Measurements from ENCODE around the gene ZNF221. TPM values are rescaled to one million over a fixed set of nuclear protein-coding genes. Genes with fewer than 3 reads are reported as not detected.

The ZNF221 gene
- total and polyA plus RNA-seq, 9 of the 15 experiments (the other 6 are each of a cell fraction or from before 2014, with no cell fraction given), result 0.32 to 1.4 (median 0.45) TPM

- H3K9me3 ChIP-seq (replicated peaks; ENCODE audit: control insufficient read depth, insufficient read depth, low read depth, low read length), result 0 out of 2 replicates have a peak, but pooled peaks cover 2% of the 10 kb centered on the region
- 0% methylated on average over 4 of the region's 4 CpGs for WGBS (ENCODE audit: insufficient coverage, low coverage, missing lambda C conversion rate)
- H3K79me2 ChIP-seq (ENCODE audit: control insufficient read depth, insufficient read depth, low read length), result no peaks in the 10 kb centered on the region
- ChIA-PET CTCF (ENCODE audit: low intra/inter-chr PET ratio) (no interaction called here), POLR2A (interaction anchor here (1.3 kb wide), 1 partner anchor 9 kb away, joined by 3 read pairs; the partner anchor contains the start of gene ZNF221)
- no peaks in the 10 kb centered on the region for H4K20me1 ChIP-seq (replicated peaks; ENCODE audit: control insufficient read depth, insufficient read depth, low read length)
- FAIRE-seq, result no peak
- BruUV-seq (replicated peaks), result no TSS peak
- intact Hi-C loops (cut with micrococcal nuclease) (no loop called here), in situ Hi-C loops (cut with MboI) (no loop called here)
- no peaks in the 10 kb centered on the region for H3K27me3 ChIP-seq (ENCODE audit: control insufficient read depth in 2 of 2, insufficient read depth in 2 of 2, low read length in 2 of 2)
- H2AFZ ChIP-seq (ENCODE audit: low read depth, low read length), result no peak overlapping the region
- no peak overlapping the region for H3K4me2 ChIP-seq (ENCODE audit: insufficient read depth, low read length)
- DNase-seq (ENCODE audit: extremely low read depth in 1 of 4, low spot score in 3 of 4), result no peak
- ATAC-seq, result no peak
- TF ChIP-seq ETV5 (CRISPR knock-in tag; IDR thresholded peaks at IDR 0.05; ENCODE audit: low read depth) (no peak), EZH2 (IDR thresholded peaks at IDR 0.05; ENCODE audit: borderline replicate concordance, low read depth, low read length) (no peak), POLR2H (tag; IDR thresholded peaks at IDR 0.05; ENCODE audit: low read depth) (no peak), SP2 (IDR thresholded peaks at IDR 0.05; ENCODE audit: extremely low read depth, low read depth, low read length, poor library complexity, severe bottlenecking) (no peak)
- H3K4me1 ChIP-seq (replicated peaks in 1 of 2; ENCODE audit: control insufficient read depth in 2 of 2, insufficient read depth in 2 of 2, low read length in 2 of 2), result no peaks in the 10 kb centered on the region
- H3K4me3 ChIP-seq, result no peak overlapping the region
- no peaks in the 10 kb centered on the region for H3K9me1 ChIP-seq (ENCODE audit: control insufficient read depth, insufficient read depth, low read length)
- no peak overlapping the region for H3K9ac ChIP-seq (ENCODE audit: insufficient read depth in 1 of 2, low read depth in 2 of 2, low read length in 2 of 2)
- H3K36me3 ChIP-seq (ENCODE audit: control insufficient read depth, insufficient read depth, low read length), result no peaks in the 10 kb centered on the region
- no peak overlapping the region for H3K27ac ChIP-seq (ENCODE audit: extremely low read depth, low read depth, low read length)
These were observed 9.4 kb downstream of the ZNF221 start for GRCh38 chr19:43960411-43960810.

GRCh38 chr19:43966079-43966694 is 15.2 kb downstream of the ZNF221 start:
- ATAC-seq (no peak), FAIRE-seq (no peak), DNase-seq (ENCODE audit: extremely low read depth in 1 of 4, low spot score in 3 of 4) (no peak)
- Histone ChIP-seq H2AFZ (ENCODE audit: low read depth, low read length) (no peak overlapping the region), H3K9me3 (replicated peaks; ENCODE audit: control insufficient read depth, insufficient read depth, low read depth, low read length) (peaks cover 4% of the 10 kb centered on the region; the same call in 1 of the 2 replicates), H3K27ac (ENCODE audit: extremely low read depth, low read depth, low read length) (no peak overlapping the region), H3K36me3 (ENCODE audit: control insufficient read depth, insufficient read depth, low read length) (no peaks in the 10 kb centered on the region), H3K79me2 (ENCODE audit: control insufficient read depth, insufficient read depth, low read length) (no peaks in the 10 kb centered on the region), H4K20me1 (replicated peaks; ENCODE audit: control insufficient read depth, insufficient read depth, low read length) (no peaks in the 10 kb centered on the region), H3K4me3 (no peak overlapping the region), H3K4me2 (ENCODE audit: insufficient read depth, low read length) (no peak overlapping the region), H3K9ac (ENCODE audit: insufficient read depth in 1 of 2, low read depth in 2 of 2, low read length in 2 of 2) (no peak overlapping the region), H3K9me1 (ENCODE audit: control insufficient read depth, insufficient read depth, low read length) (no peaks in the 10 kb centered on the region), H3K4me1 (replicated peaks in 1 of 2; ENCODE audit: control insufficient read depth in 2 of 2, insufficient read depth in 2 of 2, low read length in 2 of 2) (no peaks in the 10 kb centered on the region), H3K27me3 (ENCODE audit: control insufficient read depth in 2 of 2, insufficient read depth in 2 of 2, low read length in 2 of 2) (no peaks in the 10 kb centered on the region)
- CTCF ChIA-PET (ENCODE audit: low intra/inter-chr PET ratio), result no interaction called here
- WGBS (ENCODE audit: insufficient coverage, low coverage, missing lambda C conversion rate), result 2% methylated on average over 3 of the region's 3 CpGs
- intact Hi-C loops (cut with micrococcal nuclease) (no loop called here), in situ Hi-C loops (cut with MboI) (no loop called here)
- POLR2A ChIA-PET, result interaction anchor here (0.5 kb wide), 1 partner anchor 18 kb away, joined by 3 read pairs; the partner anchor contains the start of gene ZNF155
- no peak for TF ChIP-seq ZNF165 (CRISPR knock-in tag; IDR thresholded peaks at IDR 0.05; ENCODE audit: borderline replicate concordance)
- TF ChIP-seq HMGN3 (IDR thresholded peaks at IDR 0.05; ENCODE audit: borderline replicate concordance, extremely low read depth, insufficient read length, low read depth, low read length), result no peak
- peak; percentile 89 for TF ChIP-seq ZNF75A (CRISPR knock-in tag; IDR thresholded peaks at IDR 0.05)
- no TSS peak for BruUV-seq (replicated peaks)
